ENCODE data around the gene PPP1R3F. TPM values are rescaled to one million over a fixed set of nuclear protein-coding genes. Genes with fewer than 3 reads are reported as not detected.

The PPP1R3F gene, protein sequence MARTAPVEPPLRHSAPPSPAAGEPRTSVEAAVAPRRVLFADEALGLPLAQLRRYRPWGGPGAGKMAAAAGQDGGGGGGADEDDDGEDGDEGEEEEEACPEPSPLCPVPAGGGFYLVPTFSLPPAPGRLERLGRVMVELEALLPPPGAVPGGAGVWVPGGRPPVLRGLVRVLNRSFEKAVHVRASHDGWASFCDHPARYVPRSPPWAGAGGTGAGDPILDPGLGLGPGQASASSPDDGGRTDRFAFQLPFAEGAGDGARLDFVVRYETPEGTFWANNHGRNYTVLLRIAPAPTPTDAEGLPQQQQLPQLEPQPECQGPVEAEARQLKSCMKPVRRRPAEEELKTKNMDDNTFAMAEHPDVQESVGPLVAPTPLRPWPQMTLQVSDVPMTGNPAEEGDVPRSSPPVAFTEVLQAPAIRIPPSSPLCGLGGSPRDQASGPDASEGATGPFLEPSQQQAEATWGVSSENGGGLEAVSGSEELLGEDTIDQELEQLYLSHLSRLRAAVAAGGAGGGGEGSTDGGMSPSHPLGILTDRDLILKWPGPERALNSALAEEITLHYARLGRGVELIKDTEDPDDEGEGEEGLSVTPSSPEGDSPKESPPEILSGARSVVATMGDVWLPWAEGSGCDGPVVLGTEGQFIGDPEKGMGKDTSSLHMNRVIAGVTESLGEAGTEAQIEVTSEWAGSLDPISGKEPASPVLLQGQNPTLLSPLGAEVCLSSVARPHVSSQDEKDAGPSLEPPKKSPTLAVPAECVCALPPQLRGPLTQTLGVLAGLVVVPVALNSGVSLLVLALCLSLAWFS
- total RNA-seq = 10 to 100 TPM; 10.8 to 12.3 TPM

DNA sequence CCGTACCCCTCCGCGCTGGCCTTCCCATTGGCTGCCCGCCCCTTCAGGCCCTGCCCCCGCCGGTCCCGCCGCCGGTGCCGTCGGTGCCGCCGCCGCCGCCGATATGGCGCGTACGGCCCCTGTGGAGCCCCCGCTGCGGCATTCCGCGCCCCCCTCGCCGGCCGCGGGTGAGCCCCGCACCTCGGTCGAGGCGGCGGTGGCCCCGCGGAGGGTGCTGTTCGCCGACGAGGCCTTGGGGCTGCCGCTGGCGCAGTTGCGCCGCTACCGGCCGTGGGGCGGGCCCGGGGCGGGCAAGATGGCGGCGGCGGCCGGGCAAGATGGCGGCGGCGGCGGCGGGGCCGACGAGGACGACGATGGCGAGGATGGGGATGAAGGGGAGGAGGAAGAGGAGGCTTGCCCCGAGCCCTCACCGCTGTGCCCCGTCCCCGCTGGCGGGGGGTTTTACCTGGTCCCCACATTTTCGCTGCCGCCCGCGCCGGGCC, at the start of gene PPP1R3F:
Gene PPP1R3F, plus strand, starts transcription at position 27 of the 482 bp plus-strand sequence. Its CDS starts 77 bp downstream, at position 104.

DNA sequence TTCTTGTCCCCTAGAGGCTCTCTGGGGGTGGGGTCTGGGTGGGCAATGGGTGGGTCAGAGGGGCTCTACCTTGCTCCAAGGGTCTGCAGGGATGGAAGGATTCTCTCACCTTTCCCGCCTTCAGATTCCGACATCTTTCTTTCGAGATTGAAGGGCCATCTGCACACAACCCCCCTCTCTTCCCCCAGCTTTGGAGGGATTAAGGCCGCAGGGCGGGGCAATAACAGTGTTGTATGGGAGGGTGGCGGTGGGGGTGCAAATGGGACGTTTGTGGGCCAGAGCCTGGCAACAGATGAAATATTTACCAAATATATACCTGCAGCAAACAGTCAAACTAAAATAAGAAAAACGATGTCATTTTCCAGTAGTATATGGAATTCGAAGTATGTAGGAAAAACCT, 36.4 kb upstream of the PPP1R3F start, which contains the start of gene CACNA1F:
Gene CACNA1F, minus strand, starts transcription at position 165 of the 400 bp plus-strand sequence. Its CDS starts 31 bp downstream, at position 134.

DNA sequence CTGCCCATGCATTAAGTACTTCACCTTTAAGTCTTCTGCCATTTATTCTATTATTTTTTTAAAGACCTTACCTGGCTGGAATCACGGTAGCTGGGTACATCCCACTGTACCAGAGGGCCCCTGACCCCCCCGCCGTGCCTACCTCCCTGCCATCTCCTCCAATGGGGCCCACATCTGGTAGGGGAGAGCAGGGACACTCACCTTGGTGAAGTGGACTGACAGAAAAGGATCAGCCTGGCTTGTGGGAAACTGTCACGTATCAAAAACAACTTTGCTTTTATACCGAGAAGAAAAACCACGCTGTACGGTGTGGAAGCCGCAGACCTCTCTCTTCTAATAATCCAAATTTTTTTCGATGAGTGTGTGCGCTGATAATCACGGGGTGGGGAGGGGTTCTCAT, 5.1 kb upstream of the PPP1R3F start, which contains the start of gene FOXP3:
Gene FOXP3, minus strand, starts transcription at position 251 of the 400 bp plus-strand sequence. CDS start 6,205 bp downstream, outside the sequence.

DNA sequence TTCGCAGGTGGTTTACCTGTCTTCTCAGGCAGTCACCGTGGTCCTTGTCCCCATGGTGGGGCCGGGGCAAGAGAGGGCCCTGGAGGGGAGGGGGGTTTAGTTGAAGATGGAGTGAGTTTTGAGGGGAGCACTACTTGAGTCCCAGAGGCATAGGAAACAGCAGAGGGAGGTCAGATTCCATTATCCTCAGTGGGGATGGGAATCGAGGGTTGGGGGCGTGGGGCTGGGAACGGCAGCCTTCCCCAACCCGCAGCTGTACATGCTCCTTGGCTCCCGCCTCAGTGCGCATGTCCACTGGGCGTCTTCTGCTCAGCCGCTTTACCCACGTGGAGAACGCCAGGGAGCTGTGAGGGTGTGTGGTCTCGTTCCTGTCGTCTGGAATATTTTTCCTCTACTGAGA, 33.8 kb downstream of the PPP1R3F start, which contains the start of gene GAGE10:
Gene GAGE10, plus strand, starts transcription at position 301 of the 400 bp plus-strand sequence. CDS start 1,214 bp downstream, outside the sequence.

DNA sequence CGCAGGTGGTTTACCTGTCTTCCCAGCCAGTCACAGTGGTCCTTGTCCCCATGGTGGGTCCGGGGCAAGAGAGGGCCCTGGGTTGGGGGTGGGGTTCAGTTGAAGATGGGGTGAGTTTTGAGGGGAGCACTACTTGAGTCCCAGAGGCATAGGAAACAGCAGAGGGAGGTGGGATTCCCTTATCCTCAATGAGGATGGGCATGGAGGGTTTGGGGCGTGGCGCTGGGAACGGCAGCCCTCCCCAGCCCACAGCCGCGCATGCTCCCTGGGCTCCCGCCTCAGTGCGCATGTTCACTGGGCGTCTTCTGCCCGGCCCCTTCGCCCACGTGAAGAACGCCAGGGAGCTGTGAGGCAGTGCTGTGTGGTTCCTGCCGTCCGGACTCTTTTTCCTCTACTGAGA, 52.1 kb downstream of the PPP1R3F start, which contains the start of gene GAGE12J:
Gene GAGE12J, plus strand, starts transcription at position 301 of the 400 bp plus-strand sequence. CDS start 1,157 bp downstream, outside the sequence.

DNA sequence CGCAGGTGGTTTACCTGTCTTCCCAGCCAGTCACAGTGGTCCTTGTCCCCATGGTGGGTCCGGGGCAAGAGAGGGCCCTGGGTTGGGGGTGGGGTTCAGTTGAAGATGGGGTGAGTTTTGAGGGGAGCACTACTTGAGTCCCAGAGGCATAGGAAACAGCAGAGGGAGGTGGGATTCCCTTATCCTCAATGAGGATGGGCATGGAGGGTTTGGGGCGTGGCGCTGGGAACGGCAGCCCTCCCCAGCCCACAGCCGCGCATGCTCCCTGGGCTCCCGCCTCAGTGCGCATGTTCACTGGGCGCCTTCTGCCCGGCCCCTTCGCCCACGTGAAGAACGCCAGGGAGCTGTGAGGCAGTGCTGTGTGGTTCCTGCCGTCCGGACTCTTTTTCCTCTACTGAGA, 61.7 kb downstream of the PPP1R3F start, which contains the start of gene GAGE13:
Gene GAGE13, plus strand, starts transcription at position 301 of the 400 bp plus-strand sequence. CDS start 1,156 bp downstream, outside the sequence.

Other genes with a start within 250 kb of the PPP1R3F start
- 10 to 100 TPM; 25.8 to 26.5 TPM for gene TFE3, start 226.4 kb upstream of the PPP1R3F start, total RNA-seq
- gene CCDC120, start 210.8 kb upstream of the PPP1R3F start, total RNA-seq = 1 to 10 TPM; 7.5 TPM
- gene PRAF2, start 195.8 kb upstream of the PPP1R3F start, total RNA-seq = 10 to 100 TPM; 23.8 to 26.7 TPM
- 10 to 100 TPM; 63.5 to 66.2 TPM for gene WDR45, start 189.9 kb upstream of the PPP1R3F start, total RNA-seq
- 10 to 100 TPM; 40.2 to 43.1 TPM for gene GPKOW, start 146.1 kb upstream of the PPP1R3F start, total RNA-seq
- gene MAGIX, start 107.0 kb upstream of the PPP1R3F start, total RNA-seq = 1 to 10 TPM; 2.2 TPM
- gene PLP2, start 97.9 kb upstream of the PPP1R3F start, total RNA-seq = 100 to 1,000 TPM; 203 to 206 TPM
- 10 to 100 TPM; 15.5 to 15.9 TPM for gene PRICKLE3, start 83.4 kb upstream of the PPP1R3F start, total RNA-seq
- 1 to 10 TPM; 1.4 to 1.8 TPM for gene SYP, start 69.6 kb upstream of the PPP1R3F start, total RNA-seq
- gene CACNA1F, start 36.5 kb upstream of the PPP1R3F start, total RNA-seq = under 1 TPM; 0.50 to 0.91 TPM
- gene CCDC22, start 34.3 kb upstream of the PPP1R3F start, total RNA-seq = 10 to 100 TPM; 29.3 to 30.3 TPM
- 10 to 100 TPM; 11.5 to 12.5 TPM for gene FOXP3, start 5.1 kb upstream of the PPP1R3F start, total RNA-seq
- gene GAGE10, start 33.9 kb downstream of the PPP1R3F start, total RNA-seq = not detected
- not detected for gene GAGE12J, start 52.2 kb downstream of the PPP1R3F start, total RNA-seq
- not detected for gene GAGE13, start 61.8 kb downstream of the PPP1R3F start, total RNA-seq

All from activated naive CD4-positive, alpha-beta T cell treated with anti-CD3 and anti-CD28 coated beads, Interleukin-2, amount 10 ng/mL, durations not matched to agents 5 hours and 36 hours (primary cell).